Peyer's patch (tissue), 4 donors: ENCODE measurements around the gene SARM1. TPM values are rescaled to one million over a fixed set of nuclear protein-coding genes. Genes with fewer than 3 reads are reported as not detected.

ENCODE experiments used
- DNase-seq, 3 donors: peaks; one replicate each; pipeline ENCODE4 v3.0.0-alpha.2; 2017 to 2019
- H3K27ac ChIP-seq, 4 donors: fragments of 200-600 bp; sonication (generic); one replicate each; pipeline ENCODE4 v1.5.1; 2016 to 2019
- H3K27me3 ChIP-seq, 2 donors: fragments of 200-600 bp; sonication (generic); one replicate each; pipeline ENCODE4 v1.5.1; 2019
- H3K36me3 ChIP-seq, 3 donors: fragments of 200-600 bp; sonication (generic); one replicate each; pipeline ENCODE4 v1.5.1; 2016 to 2019
- H3K4me1 ChIP-seq, 4 donors: fragments of 200-600 bp; sonication (generic); one replicate each; pipeline ENCODE4 v1.5.1; 2016 to 2019
- H3K4me3 ChIP-seq, 4 donors: fragments of 200-600 bp; sonication (generic); 1 replicate in 3 of 4; 2 replicates in 1 of 4; pipeline ENCODE4 v1.5.1; 2016 to 2019; ENCODE audit warnings: mild to moderate bottlenecking in 1 of 4
- H3K9me3 ChIP-seq, 4 donors: fragments of 200-600 bp; sonication (generic); one replicate each; pipeline ENCODE4 v1.5.1; 2016 to 2019; ENCODE audit warnings: mild to moderate bottlenecking in 1 of 4
- POLR2A ChIP-seq, 2 donors: fragments of 450-650 bp; IDR thresholded peaks; one replicate each; pipeline ENCODE4 v1.5.1; 2017; ENCODE audit warnings: antibody characterized with exemption in 2 of 2, mild to moderate bottlenecking in 2 of 2, moderate library complexity in 2 of 2
- total RNA-seq, 4 donors: library from RNA; depleted of rRNA; stranded (reverse); fragments of >200 nt; gene quantifications; one replicate each; pipeline ENCODE4 v1.1.0, GENCODE V29; 2016
- TF ChIP-seq, protein P1 (sequence below), 6 experiments: fragments of 450-650 bp in 4 of 6; fragments of 200-600 bp in 2 of 6; sonication (generic) in 1 of 6; IDR thresholded peaks; one replicate each; pipeline ENCODE4 v1.5.1; 2017 to 2019; ENCODE audit warnings: antibody characterized with exemption in 6 of 6, mild to moderate bottlenecking in 3 of 6, moderate library complexity in 1 of 6

The SARM1 gene
- total RNA-seq, 4 donors from 2014 or later, result 12.8 to 37.6 (median 24.6) TPM

GRCh38 chr17:28404812-28405570, 33.5 kb downstream of the SARM1 start:
- Histone ChIP-seq H3K27ac (peak overlapping the region in 2 of 4 donors; percentile 25 to 79), H3K9me3 (no peaks in the 10 kb centered on the region), H3K4me3 (peak overlapping the region; percentile 45 to 93 (median 70)), H3K4me1 (peaks cover 0 to 18% (median 2%) of the 10 kb centered on the region in 4 donors), H3K36me3 (no peaks in the 10 kb centered on the region), H3K27me3 (no peaks in the 10 kb centered on the region)
- peak in 2 of 3 donors; percentile 55 to 57 for DNase-seq
- TF ChIP-seq, protein P1, sequence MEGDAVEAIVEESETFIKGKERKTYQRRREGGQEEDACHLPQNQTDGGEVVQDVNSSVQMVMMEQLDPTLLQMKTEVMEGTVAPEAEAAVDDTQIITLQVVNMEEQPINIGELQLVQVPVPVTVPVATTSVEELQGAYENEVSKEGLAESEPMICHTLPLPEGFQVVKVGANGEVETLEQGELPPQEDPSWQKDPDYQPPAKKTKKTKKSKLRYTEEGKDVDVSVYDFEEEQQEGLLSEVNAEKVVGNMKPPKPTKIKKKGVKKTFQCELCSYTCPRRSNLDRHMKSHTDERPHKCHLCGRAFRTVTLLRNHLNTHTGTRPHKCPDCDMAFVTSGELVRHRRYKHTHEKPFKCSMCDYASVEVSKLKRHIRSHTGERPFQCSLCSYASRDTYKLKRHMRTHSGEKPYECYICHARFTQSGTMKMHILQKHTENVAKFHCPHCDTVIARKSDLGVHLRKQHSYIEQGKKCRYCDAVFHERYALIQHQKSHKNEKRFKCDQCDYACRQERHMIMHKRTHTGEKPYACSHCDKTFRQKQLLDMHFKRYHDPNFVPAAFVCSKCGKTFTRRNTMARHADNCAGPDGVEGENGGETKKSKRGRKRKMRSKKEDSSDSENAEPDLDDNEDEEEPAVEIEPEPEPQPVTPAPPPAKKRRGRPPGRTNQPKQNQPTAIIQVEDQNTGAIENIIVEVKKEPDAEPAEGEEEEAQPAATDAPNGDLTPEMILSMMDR (IDR thresholded peaks at IDR 0.05), result no peak
- TF ChIP-seq POLR2A (IDR thresholded peaks at IDR 0.05), result no peak

- Histone ChIP-seq H3K4me3 (peak within 1 kb of the TSS; percentile 45 to 93 (median 70)), H3K27me3 (no peaks in the 10 kb centered on the region), H3K4me1 (peaks cover 0 to 18% (median 2%) of the 10 kb centered on the region in 4 donors), H3K9me3 (no peaks in the 10 kb centered on the region), H3K27ac (peak within 1 kb of the TSS; percentile 16 to 79 (median 32)), H3K36me3 (no peaks in the 10 kb centered on the region)
- TF ChIP-seq, protein P1 (IDR thresholded peaks at IDR 0.05), result no peak
- TF ChIP-seq POLR2A (IDR thresholded peaks at IDR 0.05), result peak in 1 of 2 donors; percentile 52
- DNase-seq, result peak; percentile 62 to 74 (median 65)
Observed at GRCh38 chr17:28405632-28406472, 34.4 kb downstream of the SARM1 start, which contains the start of gene SLC46A1. Gene SLC46A1 (minus strand): TSS chr17:28406212. CDS start chr17:28406114, 98 bp downstream.

DNA sequence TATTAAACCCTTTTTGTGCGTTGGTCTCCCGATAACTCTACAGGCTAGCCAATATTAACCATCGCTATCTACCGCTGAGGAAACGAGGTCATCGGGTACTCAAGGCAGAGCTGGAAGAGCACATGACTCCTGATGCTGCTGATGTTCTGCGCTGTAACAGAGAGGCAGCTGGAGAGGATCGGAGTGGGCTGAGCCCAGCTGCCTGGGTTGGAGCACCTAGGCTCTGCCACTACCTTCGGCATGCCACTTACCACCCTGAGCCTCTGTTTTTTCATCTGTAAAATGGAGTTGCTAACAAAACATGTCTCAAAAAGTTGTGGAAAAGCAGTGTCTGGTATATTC, 35.0 kb downstream of the SARM1 start:
- Histone ChIP-seq H3K9me3 (no peaks in the 10 kb centered on the region), H3K4me3 (peak overlapping the region; percentile 45 to 93 (median 70)), H3K4me1 (peaks cover 0 to 18% (median 2%) of the 10 kb centered on the region in 4 donors), H3K27ac (peak overlapping the region in 1 of 4 donors; percentile 48), H3K27me3 (no peaks in the 10 kb centered on the region), H3K36me3 (no peaks in the 10 kb centered on the region)
- TF ChIP-seq POLR2A (IDR thresholded peaks at IDR 0.05), result no peak
- TF ChIP-seq, protein P1 (IDR thresholded peaks at IDR 0.05), result no peak
- DNase-seq, result no peak

DNA sequence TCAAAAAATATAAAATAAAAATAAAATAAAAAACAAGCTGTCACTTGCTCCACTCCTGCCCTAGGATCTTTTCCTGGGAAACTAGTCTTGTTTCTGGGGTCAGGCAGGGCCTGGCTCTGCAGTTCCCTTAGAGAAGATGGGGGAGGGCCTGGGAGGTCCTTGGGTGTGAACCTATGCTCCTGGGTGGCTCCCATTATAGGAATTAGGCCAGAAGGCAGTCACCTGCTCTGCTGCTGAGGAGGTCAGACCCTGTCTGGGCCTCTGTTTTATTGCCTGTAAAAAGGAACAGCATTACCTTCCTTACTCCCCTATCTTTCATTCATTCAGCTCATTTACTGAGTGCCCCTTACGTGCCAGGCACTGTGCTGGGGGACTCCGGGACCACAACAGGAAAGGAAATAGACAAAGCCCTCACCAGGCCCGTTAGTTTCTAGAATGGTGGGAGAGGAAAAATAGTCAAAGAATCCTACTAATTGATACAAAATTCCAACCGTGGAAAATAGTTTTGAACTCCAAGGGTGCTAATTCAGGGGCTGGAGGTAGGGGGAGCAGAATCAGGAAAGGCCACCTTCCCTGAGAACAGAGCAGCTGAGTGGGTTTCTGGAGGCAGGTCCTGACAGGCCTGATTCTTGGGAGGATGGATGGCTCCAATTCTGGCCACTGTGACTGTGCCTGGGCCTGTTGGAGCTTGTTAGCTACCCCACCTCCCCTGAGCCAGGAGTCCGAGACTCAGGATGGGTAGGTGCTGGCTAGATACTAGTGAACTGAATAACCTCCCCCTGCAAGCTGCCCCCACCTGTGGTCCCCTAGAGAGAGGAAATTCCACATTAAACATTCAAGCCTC, 35.9 kb downstream of the SARM1 start:
- H3K27me3 ChIP-seq, result no peaks in the 10 kb centered on the region
- no peak overlapping the region for H3K4me3 ChIP-seq
- DNase-seq, result no peak
- no peak overlapping the region for H3K27ac ChIP-seq
- H3K9me3 ChIP-seq, result no peaks in the 10 kb centered on the region
- TF ChIP-seq POLR2A (IDR thresholded peaks at IDR 0.05), result no peak
- TF ChIP-seq, protein P1 (IDR thresholded peaks at IDR 0.05), result no peak
- H3K36me3 ChIP-seq, result no peaks in the 10 kb centered on the region
- H3K4me1 ChIP-seq, result peaks cover 0 to 18% (median 2%) of the 10 kb centered on the region in 4 donors

- no peaks in the 10 kb centered on the region for H3K27me3 ChIP-seq
- TF ChIP-seq, protein P1 (IDR thresholded peaks at IDR 0.05), result no peak
- no peak for TF ChIP-seq POLR2A (IDR thresholded peaks at IDR 0.05)
- H3K36me3 ChIP-seq, result no peaks in the 10 kb centered on the region
- H3K9me3 ChIP-seq, result no peaks in the 10 kb centered on the region
- H3K4me3 ChIP-seq, result no peak overlapping the region
- H3K4me1 ChIP-seq, result peaks cover 0 to 18% (median 2%) of the 10 kb centered on the region in 4 donors
- no peak overlapping the region for H3K27ac ChIP-seq
- DNase-seq, result no peak
Observed at GRCh38 chr17:28407974-28408306, 36.4 kb downstream of the SARM1 start.
